GM12878 (cell line): Measurements from ENCODE around the gene SNX15. TPM values are rescaled to one million over a fixed set of nuclear protein-coding genes. Genes with fewer than 3 reads are reported as not detected.
A peak's percentile ranks its signal among the peaks of the same experiment; 100 is the strongest.

ENCODE experiments used
- ATAC-seq: fragments of 200-7000 bp; cut with Tn5 transposase; 3 replicates; pipeline ENCODE4 v1.9.1; 2020; ENCODE audit warnings: mild to moderate bottlenecking, moderate library complexity
- BruUV-seq: library from RNA; stranded (reverse); fragments of 400-500 nt; replicated peaks from 2 replicates; lab custom pipeline; 2021; lab: Mats Ljungman, UMichigan
- CTCF ChIA-PET: fragments of 300-600 bp; sonication (Branson Sonifier 250); formaldehyde crosslinking; extraction: SDS; loops from one replicate; lab custom pipeline; 2021; ENCODE audit warnings: inconsistent platforms; lab: Yijun Ruan, JAX
- POLR2A ChIA-PET: fragments of 350-600 bp; formaldehyde crosslinking; extraction: SDS; loops from one replicate; lab custom pipeline; 2021; ENCODE audit warnings: inconsistent platforms; lab: Charles Lee
- RAD21 ChIA-PET: fragments of 300-600 bp; sonication (Branson Sonifier 250); formaldehyde crosslinking; loops from one replicate; lab custom pipeline; 2023; ENCODE audit warnings: antibody characterized with exemption; ENCODE audit not compliant: unreplicated experiment; lab: Charles Lee
- SMC1A ChIA-PET: fragments of 300-600 bp; sonication (Branson Sonifier 250); formaldehyde crosslinking; loops from one replicate; lab custom pipeline; 2023; ENCODE audit not compliant: unreplicated experiment, uncharacterized antibody; lab: Charles Lee
- DNase-seq: peaks from one replicate; pipeline ENCODE4 v3.0.0-alpha.2; 2011; ENCODE audit warnings: low read depth, low spot score
- FAIRE-seq: peaks from 3 replicates; lab custom pipeline; 2011; peaks lifted over from hg19 to GRCh38; lab: Jason Lieb, UNC
- H2AFZ ChIP-seq: 2 replicates; pipeline ENCODE4 v1.6.0; 2011; ENCODE audit warnings: low read depth, low read length, control low read depth; ENCODE audit not compliant: control insufficient read depth
- H3K27ac ChIP-seq: 2 replicates; pipeline ENCODE4 v1.5.1; 2011; ENCODE audit warnings: control low read depth; ENCODE audit not compliant: control insufficient read depth, insufficient read depth
- H3K27me3 ChIP-seq, 2 experiments: replicated peaks in 1 of 2; 2 replicates each; pipeline versions ENCODE4 v1.6.0 to v1.6.1; 2011; ENCODE audit warnings: low read length in 1 of 2; ENCODE audit not compliant: control insufficient read depth in 2 of 2, insufficient read depth in 2 of 2
- H3K36me3 ChIP-seq, 2 experiments: 2 replicates each; pipeline ENCODE4 v1.5.1; 2011; ENCODE audit warnings: low read length in 1 of 2; ENCODE audit not compliant: control insufficient read depth in 2 of 2, insufficient read depth in 2 of 2
- H3K4me1 ChIP-seq: 2 replicates; pipeline ENCODE4 v1.6.1; 2011; ENCODE audit warnings: mild to moderate bottlenecking, low read length, moderate library complexity, mixed read lengths; ENCODE audit not compliant: control insufficient read depth, insufficient read depth
- H3K4me2 ChIP-seq: 2 replicates; pipeline ENCODE4 v1.6.0; 2011; ENCODE audit warnings: control low read depth; ENCODE audit not compliant: control insufficient read depth, insufficient read depth
- H3K4me3 ChIP-seq: fragments of 200-600 bp; sonication (generic); 2 replicates; pipeline ENCODE4 v1.5.1; 2016
- H3K79me2 ChIP-seq: 2 replicates; pipeline ENCODE4 v1.6.0; 2011; ENCODE audit warnings: low read length; ENCODE audit not compliant: control insufficient read depth, insufficient read depth
- H3K9ac ChIP-seq: 2 replicates; pipeline ENCODE4 v1.8.0; 2011; ENCODE audit warnings: low read length, control low read depth, mixed read lengths; ENCODE audit not compliant: control insufficient read depth, insufficient read depth
- H3K9me3 ChIP-seq: replicated peaks from 3 replicates; pipeline ENCODE4 v1.5.1; 2011; ENCODE audit warnings: mild to moderate bottlenecking, low read length; ENCODE audit not compliant: control insufficient read depth, insufficient read depth
- H4K20me1 ChIP-seq: 2 replicates; pipeline ENCODE4 v1.6.0; 2011; ENCODE audit not compliant: control insufficient read depth, insufficient read depth
- CHD1 ChIP-seq: IDR thresholded peaks from 2 replicates; pipeline ENCODE4 v1.6.1; 2012; ENCODE audit warnings: low read depth, low read length, improper control_type of control experiment
- FOS ChIP-seq: IDR thresholded peaks from 3 replicates; pipeline ENCODE4 v1.6.1; 2011; ENCODE audit warnings: borderline replicate concordance; ENCODE audit not compliant: insufficient read length; ENCODE audit errors: extremely low read depth
- GABPA ChIP-seq: IDR thresholded peaks from 2 replicates; pipeline ENCODE4 v1.6.1; 2014; ENCODE audit warnings: antibody characterized with exemption, low read depth, mild to moderate bottlenecking, inconsistent platforms
- POLR2A ChIP-seq: IDR thresholded peaks from 2 replicates; pipeline ENCODE4 v1.6.1; 2011; ENCODE audit warnings: low read depth, mild to moderate bottlenecking, low read length
- TBL1XR1 ChIP-seq: IDR thresholded peaks from 2 replicates; pipeline ENCODE4 v1.6.1; 2012; ENCODE audit warnings: low read depth, low read length, improper control_type of control experiment
- TCF12 ChIP-seq: IDR thresholded peaks from 2 replicates; pipeline ENCODE4 v1.6.1; 2011; ENCODE audit warnings: low read depth, mild to moderate bottlenecking, low read length
- TCF3 ChIP-seq: IDR thresholded peaks from 2 replicates; pipeline ENCODE4 v1.6.1; 2012; ENCODE audit warnings: low read depth, mild to moderate bottlenecking, low read length, borderline replicate concordance; ENCODE audit not compliant: insufficient read depth
- WGBS: methylation state at CpG from one replicate; pipeline ENCODE4 v1.1.6; 2016; ENCODE audit warnings: low lambda C conversion rate; ENCODE audit not compliant: insufficient replicate concordance, insufficient coverage; ENCODE audit errors: missing lambda C conversion rate; 5-methylcytosine and 5-hydroxymethylcytosine counted together
- in situ Hi-C: fragments of 300-500 bp; cut with MboI; formaldehyde crosslinking; loops from 9 replicates; pipeline ENCODE4 v1.14.3; 2018; ENCODE audit warnings: mixed read lengths
- intact Hi-C: fragments of 100-400 bp; cut with micrococcal nuclease; formaldehyde crosslinking; loops from one replicate; pipeline ENCODE4 v1.14.2; 2022; ENCODE audit not compliant: unreplicated experiment
- polyA plus RNA-seq, 11 experiments: library from polyadenylated mRNA; depleted of rRNA in 4 of 11; unstranded in 6 of 11; stranded (reverse) in 5 of 11; fragments of >200 nt; fragmentation: Nextera tagmentation in 4 of 11; fragmentation: Illumina TruSeq in 1 of 11; extraction: Ambion mirVana in 4 of 11; extraction: Trizol in 1 of 11; gene quantifications; 1 replicate in 1 of 11; 2 replicates in 10 of 11; pipeline versions ENCODE4 v1.2.1 to v1.2.3, GENCODE V29; 2011 to 2016; ENCODE audit warnings: inconsistent platforms in 2 of 11, missing spikeins in 2 of 11, low read depth in 1 of 11
- total RNA-seq, 4 experiments: library from RNA; depleted of rRNA in 3 of 4; stranded (reverse); fragments of >200 nt in 3 of 4; fragmentation: Illumina TruSeq in 1 of 4; extraction: Trizol in 1 of 4; gene quantifications; 2 replicates each; pipeline versions ENCODE4 v1.2.1 to v1.2.3, GENCODE V29; 2013 to 2021
- TF ChIP-seq, protein P1 (sequence below): IDR thresholded peaks from 2 replicates; pipeline ENCODE4 v1.6.1; 2011; ENCODE audit warnings: borderline replicate concordance, low read depth, mild to moderate bottlenecking, moderate library complexity, low read length; ENCODE audit not compliant: insufficient read depth, poor library complexity, severe bottlenecking
- TF ChIP-seq, protein P2 (sequence below): fragments of 450-650 bp; IDR thresholded peaks from 2 replicates; pipeline ENCODE4 v1.6.1; 2016; ENCODE audit warnings: mild to moderate bottlenecking
- TF ChIP-seq, protein P3 (sequence below): fragments of 450-650 bp; IDR thresholded peaks from 2 replicates; pipeline ENCODE4 v1.6.1; 2014; ENCODE audit warnings: mild to moderate bottlenecking
- TF ChIP-seq, protein P4 (sequence below): IDR thresholded peaks from 2 replicates; pipeline ENCODE4 v1.6.1; 2011; ENCODE audit warnings: mild to moderate bottlenecking, low read depth, low read length, moderate library complexity; ENCODE audit not compliant: insufficient replicate concordance
- TF ChIP-seq, protein P5 (sequence below): fragments of 450-650 bp; IDR thresholded peaks from 2 replicates; pipeline ENCODE4 v1.6.1; 2017; ENCODE audit warnings: mild to moderate bottlenecking, moderate library complexity

SNX15 gene
- total and polyA plus RNA-seq, 10 of the 15 experiments (the other 5 are each of a cell fraction or from before 2014, with no cell fraction given), result 2.4 to 24.0 (median 16.1) TPM

DNA sequence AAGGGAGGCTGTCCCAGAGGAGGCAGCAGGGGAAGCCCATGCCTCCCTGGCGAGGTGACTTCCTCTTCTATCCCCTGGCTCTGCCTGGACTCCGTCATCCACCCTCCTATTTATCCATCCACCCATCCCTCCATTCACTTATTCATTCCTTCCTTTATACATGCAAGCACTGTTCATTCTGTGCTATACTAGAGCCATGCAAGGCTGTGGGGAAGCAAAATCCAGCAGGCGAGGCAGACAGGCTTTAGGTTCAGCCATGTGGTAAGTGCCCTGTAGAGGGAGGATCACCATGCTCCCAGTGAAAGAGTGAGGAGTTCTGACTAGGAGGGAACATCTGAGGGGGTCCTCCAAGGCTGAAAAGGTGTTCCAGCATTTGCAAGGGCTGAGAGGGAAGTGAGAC is 32.3 kb downstream of the SNX15 start (continued):
- TF ChIP-seq, protein P1, sequence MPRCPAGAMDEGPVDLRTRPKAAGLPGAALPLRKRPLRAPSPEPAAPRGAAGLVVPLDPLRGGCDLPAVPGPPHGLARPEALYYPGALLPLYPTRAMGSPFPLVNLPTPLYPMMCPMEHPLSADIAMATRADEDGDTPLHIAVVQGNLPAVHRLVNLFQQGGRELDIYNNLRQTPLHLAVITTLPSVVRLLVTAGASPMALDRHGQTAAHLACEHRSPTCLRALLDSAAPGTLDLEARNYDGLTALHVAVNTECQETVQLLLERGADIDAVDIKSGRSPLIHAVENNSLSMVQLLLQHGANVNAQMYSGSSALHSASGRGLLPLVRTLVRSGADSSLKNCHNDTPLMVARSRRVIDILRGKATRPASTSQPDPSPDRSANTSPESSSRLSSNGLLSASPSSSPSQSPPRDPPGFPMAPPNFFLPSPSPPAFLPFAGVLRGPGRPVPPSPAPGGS, result no peak

DNA sequence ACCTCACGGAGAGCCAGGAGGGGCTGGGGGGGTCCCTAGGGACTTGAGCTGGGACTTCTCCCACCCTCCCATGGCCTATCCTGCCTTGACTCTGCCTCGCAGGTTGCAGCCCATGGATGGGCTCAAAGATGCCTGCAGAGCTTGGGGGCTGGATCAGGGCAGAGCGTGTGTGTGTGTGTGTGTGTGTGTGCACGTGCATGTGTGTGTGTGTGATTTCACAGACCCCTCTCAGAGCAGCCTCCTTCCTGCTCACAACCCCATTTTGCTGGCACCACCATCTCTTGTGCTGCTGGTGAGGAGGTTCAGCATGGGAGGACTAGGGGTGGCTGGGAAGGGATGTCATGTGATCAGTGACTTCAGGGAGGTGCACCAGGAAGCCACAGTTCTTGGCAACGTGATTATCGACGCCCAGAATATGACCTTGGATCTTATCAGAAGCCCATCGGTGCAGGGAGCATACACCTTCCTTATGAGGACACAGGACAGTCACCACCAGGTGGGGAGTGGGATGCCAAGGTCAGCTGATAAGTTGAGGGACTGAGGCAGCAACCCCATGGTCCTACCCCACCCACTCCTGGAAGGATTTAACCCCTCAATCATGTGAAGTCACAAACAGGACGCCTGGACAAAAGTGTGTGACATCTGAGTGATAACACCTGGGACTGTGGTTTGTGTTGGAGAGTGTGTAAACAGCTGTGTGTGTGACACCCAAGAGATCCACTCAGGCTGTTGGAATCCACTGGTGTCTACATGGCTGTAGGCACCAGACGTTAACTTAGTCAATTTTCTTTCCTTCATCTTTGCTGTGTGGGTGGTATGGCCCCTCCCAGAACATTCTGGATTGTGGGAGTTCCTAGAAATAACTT is 33.0 kb downstream of the SNX15 start:
- H3K79me2 ChIP-seq, result no peaks in the 10 kb centered on the region
- 37% methylated on average over 10 of the region's 10 CpGs for WGBS
- FAIRE-seq (no peak), ATAC-seq (0 out of 3 replicates have a peak, but pooled peaks have one; percentile 12), DNase-seq (no peak)
- no peaks in the 10 kb centered on the region for H3K9me3 ChIP-seq
- no peaks in the 10 kb centered on the region for H4K20me1 ChIP-seq
- H3K27me3 ChIP-seq, result no peaks in the 10 kb centered on the region
- no peak overlapping the region for H3K4me2 ChIP-seq
- BruUV-seq, result no TSS peak
- no peaks in the 10 kb centered on the region for H3K36me3 ChIP-seq
- no peak overlapping the region for H3K9ac ChIP-seq
- intact Hi-C loops (no loop called here), in situ Hi-C loops (no loop called here)
- SMC1A ChIA-PET, result no interaction called here
- POLR2A ChIA-PET, result no interaction called here
- RAD21 ChIA-PET, result no interaction called here
- no peak overlapping the region for H3K4me3 ChIP-seq
- CTCF ChIA-PET, result interaction anchor here (1.1 kb wide), 2 partner anchors 57 to 213 kb away, joined by 3 read pairs; partner anchors contain the start of gene ZNHIT2
- no peak overlapping the region for H3K27ac ChIP-seq
- H2AFZ ChIP-seq, result no peak overlapping the region; the same call in 1 of the 2 replicates
- H3K4me1 ChIP-seq, result peaks cover 24% of the 10 kb centered on the region
- peak; percentile 93 for TF ChIP-seq TCF3
- peak; percentile 88 for TF ChIP-seq TCF12
- TF ChIP-seq FOS, result no peak
- no peak for TF ChIP-seq GABPA
- no peak for TF ChIP-seq CHD1
- TF ChIP-seq, protein P2, sequence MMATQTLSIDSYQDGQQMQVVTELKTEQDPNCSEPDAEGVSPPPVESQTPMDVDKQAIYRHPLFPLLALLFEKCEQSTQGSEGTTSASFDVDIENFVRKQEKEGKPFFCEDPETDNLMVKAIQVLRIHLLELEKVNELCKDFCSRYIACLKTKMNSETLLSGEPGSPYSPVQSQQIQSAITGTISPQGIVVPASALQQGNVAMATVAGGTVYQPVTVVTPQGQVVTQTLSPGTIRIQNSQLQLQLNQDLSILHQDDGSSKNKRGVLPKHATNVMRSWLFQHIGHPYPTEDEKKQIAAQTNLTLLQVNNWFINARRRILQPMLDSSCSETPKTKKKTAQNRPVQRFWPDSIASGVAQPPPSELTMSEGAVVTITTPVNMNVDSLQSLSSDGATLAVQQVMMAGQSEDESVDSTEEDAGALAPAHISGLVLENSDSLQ, result peak; percentile 45; the same call in 1 of the 2 replicates
- TF ChIP-seq TBL1XR1, result no peak
- TF ChIP-seq, protein P3, sequence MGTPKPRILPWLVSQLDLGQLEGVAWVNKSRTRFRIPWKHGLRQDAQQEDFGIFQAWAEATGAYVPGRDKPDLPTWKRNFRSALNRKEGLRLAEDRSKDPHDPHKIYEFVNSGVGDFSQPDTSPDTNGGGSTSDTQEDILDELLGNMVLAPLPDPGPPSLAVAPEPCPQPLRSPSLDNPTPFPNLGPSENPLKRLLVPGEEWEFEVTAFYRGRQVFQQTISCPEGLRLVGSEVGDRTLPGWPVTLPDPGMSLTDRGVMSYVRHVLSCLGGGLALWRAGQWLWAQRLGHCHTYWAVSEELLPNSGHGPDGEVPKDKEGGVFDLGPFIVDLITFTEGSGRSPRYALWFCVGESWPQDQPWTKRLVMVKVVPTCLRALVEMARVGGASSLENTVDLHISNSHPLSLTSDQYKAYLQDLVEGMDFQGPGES, result no peak
- TF ChIP-seq, protein P4, sequence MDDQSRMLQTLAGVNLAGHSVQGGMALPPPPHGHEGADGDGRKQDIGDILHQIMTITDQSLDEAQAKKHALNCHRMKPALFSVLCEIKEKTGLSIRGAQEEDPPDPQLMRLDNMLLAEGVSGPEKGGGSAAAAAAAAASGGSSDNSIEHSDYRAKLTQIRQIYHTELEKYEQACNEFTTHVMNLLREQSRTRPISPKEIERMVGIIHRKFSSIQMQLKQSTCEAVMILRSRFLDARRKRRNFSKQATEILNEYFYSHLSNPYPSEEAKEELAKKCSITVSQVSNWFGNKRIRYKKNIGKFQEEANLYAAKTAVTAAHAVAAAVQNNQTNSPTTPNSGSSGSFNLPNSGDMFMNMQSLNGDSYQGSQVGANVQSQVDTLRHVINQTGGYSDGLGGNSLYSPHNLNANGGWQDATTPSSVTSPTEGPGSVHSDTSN, result peak; percentile 72
- TF ChIP-seq POLR2A, result no peak
- TF ChIP-seq, protein P5, sequence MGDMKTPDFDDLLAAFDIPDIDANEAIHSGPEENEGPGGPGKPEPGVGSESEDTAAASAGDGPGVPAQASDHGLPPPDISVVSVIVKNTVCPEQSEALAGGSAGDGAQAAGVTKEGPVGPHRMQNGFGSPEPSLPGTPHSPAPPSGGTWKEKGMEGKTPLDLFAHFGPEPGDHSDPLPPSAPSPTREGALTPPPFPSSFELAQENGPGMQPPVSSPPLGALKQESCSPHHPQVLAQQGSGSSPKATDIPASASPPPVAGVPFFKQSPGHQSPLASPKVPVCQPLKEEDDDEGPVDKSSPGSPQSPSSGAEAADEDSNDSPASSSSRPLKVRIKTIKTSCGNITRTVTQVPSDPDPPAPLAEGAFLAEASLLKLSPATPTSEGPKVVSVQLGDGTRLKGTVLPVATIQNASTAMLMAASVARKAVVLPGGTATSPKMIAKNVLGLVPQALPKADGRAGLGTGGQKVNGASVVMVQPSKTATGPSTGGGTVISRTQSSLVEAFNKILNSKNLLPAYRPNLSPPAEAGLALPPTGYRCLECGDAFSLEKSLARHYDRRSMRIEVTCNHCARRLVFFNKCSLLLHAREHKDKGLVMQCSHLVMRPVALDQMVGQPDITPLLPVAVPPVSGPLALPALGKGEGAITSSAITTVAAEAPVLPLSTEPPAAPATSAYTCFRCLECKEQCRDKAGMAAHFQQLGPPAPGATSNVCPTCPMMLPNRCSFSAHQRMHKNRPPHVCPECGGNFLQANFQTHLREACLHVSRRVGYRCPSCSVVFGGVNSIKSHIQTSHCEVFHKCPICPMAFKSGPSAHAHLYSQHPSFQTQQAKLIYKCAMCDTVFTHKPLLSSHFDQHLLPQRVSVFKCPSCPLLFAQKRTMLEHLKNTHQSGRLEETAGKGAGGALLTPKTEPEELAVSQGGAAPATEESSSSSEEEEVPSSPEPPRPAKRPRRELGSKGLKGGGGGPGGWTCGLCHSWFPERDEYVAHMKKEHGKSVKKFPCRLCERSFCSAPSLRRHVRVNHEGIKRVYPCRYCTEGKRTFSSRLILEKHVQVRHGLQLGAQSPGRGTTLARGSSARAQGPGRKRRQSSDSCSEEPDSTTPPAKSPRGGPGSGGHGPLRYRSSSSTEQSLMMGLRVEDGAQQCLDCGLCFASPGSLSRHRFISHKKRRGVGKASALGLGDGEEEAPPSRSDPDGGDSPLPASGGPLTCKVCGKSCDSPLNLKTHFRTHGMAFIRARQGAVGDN, result no peak
